K562 (cell line): ENCODE results near the gene AP3B2. TPM values are rescaled to one million over a fixed set of nuclear protein-coding genes. Genes with fewer than 3 reads are reported as not detected.

Experiments
- BRCA1 ChIP-seq, 2 experiments: fragments of 450-650 bp in 1 of 2; sonication (generic) in 1 of 2; formaldehyde crosslinking in 1 of 2; IDR thresholded peaks; 2 replicates each; pipeline versions ENCODE4 v1.5.0 to v1.6.1; 2017 to 2020; ENCODE audit warnings: mild to moderate bottlenecking in 1 of 2, missing genetic modification reagents in 1 of 2
- CGGBP1 ChIP-seq: fragments of 250-450 bp; sonication (Bioruptor Pico); IDR thresholded peaks from 2 replicates; pipeline ENCODE4 v1.9.0; 2021; ENCODE audit warnings: mild to moderate bottlenecking
- HIVEP1 ChIP-seq: fragments of 250-450 bp; sonication (Bioruptor Pico); IDR thresholded peaks from 2 replicates; pipeline ENCODE4 v1.4.0; 2020; ENCODE audit warnings: mild to moderate bottlenecking
- HOXB6 ChIP-seq: fragments of 250-450 bp; sonication (Bioruptor Pico); IDR thresholded peaks from 2 replicates; pipeline ENCODE4 v1.5.1; 2022; ENCODE audit warnings: mild to moderate bottlenecking, borderline replicate concordance
- ILF3 ChIP-seq: fragments of 450-650 bp; IDR thresholded peaks from 2 replicates; pipeline ENCODE4 v1.6.1; 2018; ENCODE audit warnings: antibody characterized with exemption, mild to moderate bottlenecking, moderate library complexity, borderline replicate concordance
- KLF1 ChIP-seq: fragments of 450-650 bp; IDR thresholded peaks from 2 replicates; pipeline ENCODE4 v1.6.1; 2016; ENCODE audit warnings: missing genetic modification characterization, missing compliant biosample characterization
- MIER1 ChIP-seq: fragments of 450-650 bp; IDR thresholded peaks from 2 replicates; pipeline ENCODE4 v1.6.1; 2016; ENCODE audit warnings: antibody characterized with exemption, mild to moderate bottlenecking, low read depth
- MLLT1 ChIP-seq, 2 experiments: fragments of 450-650 bp; IDR thresholded peaks; 2 replicates each; pipeline ENCODE4 v1.6.1; 2016
- NELFE ChIP-seq: IDR thresholded peaks from 2 replicates; pipeline ENCODE4 v1.6.1; 2011; ENCODE audit warnings: mild to moderate bottlenecking; ENCODE audit not compliant: insufficient read depth, insufficient read length
- PRMT5 ChIP-seq: sonication (generic); formaldehyde crosslinking; IDR thresholded peaks from 2 replicates; pipeline ENCODE4 v1.5.0; 2020; ENCODE audit warnings: missing genetic modification reagents
- PTBP1 ChIP-seq: fragments of 200-400 bp; formaldehyde crosslinking; IDR thresholded peaks from 2 replicates; pipeline ENCODE4 v1.6.1; 2017; ENCODE audit warnings: low read depth, low read length
- TAF15 ChIP-seq: fragments of 200-400 bp; formaldehyde crosslinking; IDR thresholded peaks from 2 replicates; pipeline ENCODE4 v1.6.1; 2017; ENCODE audit warnings: mild to moderate bottlenecking, low read depth, low read length, moderate library complexity
- TBL1XR1 ChIP-seq, 2 experiments: IDR thresholded peaks; 2 replicates each; pipeline ENCODE4 v1.6.1; 2012; ENCODE audit warnings: improper control_type of control experiment in 2 of 2, low read length in 2 of 2, mild to moderate bottlenecking in 1 of 2
- THRAP3 ChIP-seq: fragments of 450-650 bp; IDR thresholded peaks from 2 replicates; pipeline ENCODE4 v1.6.1; 2016; ENCODE audit warnings: mild to moderate bottlenecking, inconsistent platforms, borderline replicate concordance
- TSHZ1 ChIP-seq: fragments of 250-450 bp; sonication (Bioruptor Pico); IDR thresholded peaks from 2 replicates; pipeline ENCODE4 v1.4.0; 2020; ENCODE audit warnings: mild to moderate bottlenecking, moderate library complexity
- USF2 ChIP-seq: sonication (generic); formaldehyde crosslinking; IDR thresholded peaks from 2 replicates; pipeline ENCODE4 v1.5.0; 2020; ENCODE audit warnings: missing genetic modification reagents
- ZBED1 ChIP-seq: IDR thresholded peaks from 2 replicates; pipeline ENCODE4 v1.6.1; 2014
- ZBTB34 ChIP-seq: fragments of 250-450 bp; sonication (Bioruptor Pico); IDR thresholded peaks from 2 replicates; pipeline ENCODE4 v1.8.0; 2021; ENCODE audit warnings: mild to moderate bottlenecking, moderate library complexity
- ZC3H4 ChIP-seq: sonication (generic); formaldehyde crosslinking; IDR thresholded peaks from 2 replicates; pipeline ENCODE4 v1.9.0; 2021; ENCODE audit warnings: missing genetic modification reagents, borderline replicate concordance
- ZNF165 ChIP-seq: fragments of 250-450 bp; sonication (Bioruptor Pico); IDR thresholded peaks from 2 replicates; pipeline ENCODE4 v1.4.0; 2020; ENCODE audit warnings: borderline replicate concordance
- ZNF780A ChIP-seq: fragments of 250-450 bp; sonication (Bioruptor Pico); IDR thresholded peaks from 2 replicates; pipeline ENCODE4 v1.5.0; 2021; ENCODE audit warnings: mild to moderate bottlenecking
- polyA plus RNA-seq, 8 experiments: library from polyadenylated mRNA; depleted of rRNA in 4 of 8; stranded (reverse) in 5 of 8; unstranded in 3 of 8; fragments of >200 nt; fragmentation: Nextera tagmentation in 2 of 8; fragmentation: Illumina TruSeq in 1 of 8; extraction: Ambion mirVana in 2 of 8; extraction: Trizol in 1 of 8; gene quantifications; 2 replicates each; pipeline versions ENCODE4 v1.2.1 to v1.2.3, GENCODE V29; 2011 to 2014; ENCODE audit warnings: inconsistent platforms in 1 of 8, missing spikeins in 1 of 8
- total RNA-seq, 7 experiments: library from RNA; depleted of rRNA in 6 of 7; stranded (reverse); fragments of >200 nt in 6 of 7; fragmentation: Illumina TruSeq in 2 of 7; extraction: Trizol in 2 of 7; gene quantifications; 2 replicates each; pipeline versions ENCODE4 v1.2.1 to v1.2.3, GENCODE V29; 2011 to 2021; ENCODE audit warnings: low replicate concordance in 1 of 7

AP3B2 gene
- total and polyA plus RNA-seq, 9 of the 15 experiments (the other 6 are each of a cell fraction or from before 2014, with no cell fraction given), result 0.03 to 0.15 (median 0.10) TPM; not detected in 2

GRCh38 chr15:82749951-82750830 is 40.5 kb upstream of the AP3B2 start (continued):
- TF ChIP-seq MLLT1 (IDR thresholded peaks at IDR 0.05), result peak in 1 of 2 experiments; percentile 19; a peak in 3 of 4 replicates
- TF ChIP-seq ILF3, result no peak
- no peak for TF ChIP-seq KLF1
- no peak for TF ChIP-seq ZNF780A
- TF ChIP-seq ZC3H4 (CRISPR knock-in tag), result no peak
- TF ChIP-seq CGGBP1 (CRISPR knock-in tag), result no peak
- TF ChIP-seq TBL1XR1 (IDR thresholded peaks at IDR 0.05; ENCODE audit: low read length in 2 of 2), result no peak
- no peak for TF ChIP-seq NELFE
- no peak for TF ChIP-seq TSHZ1 (CRISPR knock-in tag)
- no peak for TF ChIP-seq PTBP1
- TF ChIP-seq ZNF165 (CRISPR knock-in tag), result no peak
- no peak for TF ChIP-seq THRAP3
- no peak for TF ChIP-seq HOXB6 (CRISPR knock-in tag)
- no peak for TF ChIP-seq MIER1
- TF ChIP-seq USF2 (CRISPR knock-in tag), result no peak
- TF ChIP-seq HIVEP1 (CRISPR knock-in tag), result no peak
- no peak for TF ChIP-seq TAF15
- no peak for TF ChIP-seq ZBTB34
- no peak for TF ChIP-seq BRCA1 (IDR thresholded peaks at IDR 0.05)
- no peak for TF ChIP-seq BRCA1 (CRISPR knock-in tag; IDR thresholded peaks at IDR 0.05)
- no peak for TF ChIP-seq PRMT5 (CRISPR knock-in tag)
- no peak for TF ChIP-seq ZBED1
